GM23338 (cell line): ENCODE data around the gene PPBP.

Experiments
- CREB1 ChIP-seq: fragments of 250-450 bp; sonication (Bioruptor Pico); IDR thresholded peaks from 2 replicates; pipeline ENCODE4 v1.5.0; 2020; ENCODE audit warnings: low read depth, mild to moderate bottlenecking, moderate library complexity
- EZH2 ChIP-seq: fragments of 200-600 bp; sonication (generic); IDR thresholded peaks from one replicate; pipeline ENCODE4 v1.8.0; 2017; ENCODE audit warnings: antibody characterized with exemption, mild to moderate bottlenecking, low read depth; ENCODE audit not compliant: unreplicated experiment
- EZH2phosphoT487 ChIP-seq: fragments of 200-600 bp; sonication (generic); IDR thresholded peaks from one replicate; pipeline ENCODE4 v1.8.1; 2018; ENCODE audit warnings: antibody characterized with exemption; ENCODE audit not compliant: unreplicated experiment
- JUNB ChIP-seq: IDR thresholded peaks from one replicate; pipeline ENCODE4 v1.6.1; 2016; ENCODE audit warnings: antibody characterized with exemption; ENCODE audit not compliant: unreplicated experiment
- POLR2AphosphoS5 ChIP-seq: IDR thresholded peaks from 2 replicates; pipeline ENCODE4 v1.6.1; 2016; ENCODE audit warnings: antibody characterized with exemption, low read depth
- STAT1 ChIP-seq: IDR thresholded peaks from one replicate; pipeline ENCODE4 v1.6.1; 2016; ENCODE audit warnings: antibody characterized with exemption; ENCODE audit not compliant: unreplicated experiment
- TF ChIP-seq, protein P1 (sequence below), 2 experiments: fragments of 200-600 bp in 1 of 2; sonication (generic) in 1 of 2; conservative IDR thresholded peaks; 2 replicates each; pipeline versions ENCODE4 v1.5.1 to v1.6.1; 2016 to 2017; ENCODE audit warnings: antibody characterized with exemption in 2 of 2, low read depth in 2 of 2, mild to moderate bottlenecking in 2 of 2, moderate library complexity in 1 of 2
- TF ChIP-seq, protein P2 (sequence below): IDR thresholded peaks from one replicate; pipeline ENCODE4 v1.6.1; 2018; ENCODE audit warnings: antibody characterized with exemption; ENCODE audit not compliant: unreplicated experiment
- TF ChIP-seq, protein P3 (sequence below): fragments of 250-450 bp; sonication (Bioruptor Pico); IDR thresholded peaks from 2 replicates; pipeline ENCODE4 v1.5.0; 2020; ENCODE audit warnings: mild to moderate bottlenecking, moderate library complexity

DNA sequence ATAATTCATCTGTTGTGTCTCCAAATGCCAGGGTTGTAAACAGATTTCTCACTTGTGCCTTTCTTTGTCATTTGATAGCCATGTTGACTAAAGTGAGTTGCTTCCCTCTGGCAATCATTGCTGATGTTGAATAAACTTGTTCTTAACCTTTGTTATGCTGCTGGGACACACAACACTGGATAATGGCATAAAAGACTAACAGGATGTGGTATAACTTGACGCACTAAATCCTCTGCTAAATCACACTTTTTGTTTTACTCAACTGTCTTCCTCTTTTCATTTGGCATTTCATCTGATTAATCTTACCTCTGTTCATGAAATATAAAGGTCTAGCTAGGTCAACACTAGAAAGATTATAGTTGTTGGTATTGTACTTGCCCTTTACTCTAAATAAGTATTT lies 28.1 kb upstream of the PPBP start:
- TF ChIP-seq, protein P1, sequence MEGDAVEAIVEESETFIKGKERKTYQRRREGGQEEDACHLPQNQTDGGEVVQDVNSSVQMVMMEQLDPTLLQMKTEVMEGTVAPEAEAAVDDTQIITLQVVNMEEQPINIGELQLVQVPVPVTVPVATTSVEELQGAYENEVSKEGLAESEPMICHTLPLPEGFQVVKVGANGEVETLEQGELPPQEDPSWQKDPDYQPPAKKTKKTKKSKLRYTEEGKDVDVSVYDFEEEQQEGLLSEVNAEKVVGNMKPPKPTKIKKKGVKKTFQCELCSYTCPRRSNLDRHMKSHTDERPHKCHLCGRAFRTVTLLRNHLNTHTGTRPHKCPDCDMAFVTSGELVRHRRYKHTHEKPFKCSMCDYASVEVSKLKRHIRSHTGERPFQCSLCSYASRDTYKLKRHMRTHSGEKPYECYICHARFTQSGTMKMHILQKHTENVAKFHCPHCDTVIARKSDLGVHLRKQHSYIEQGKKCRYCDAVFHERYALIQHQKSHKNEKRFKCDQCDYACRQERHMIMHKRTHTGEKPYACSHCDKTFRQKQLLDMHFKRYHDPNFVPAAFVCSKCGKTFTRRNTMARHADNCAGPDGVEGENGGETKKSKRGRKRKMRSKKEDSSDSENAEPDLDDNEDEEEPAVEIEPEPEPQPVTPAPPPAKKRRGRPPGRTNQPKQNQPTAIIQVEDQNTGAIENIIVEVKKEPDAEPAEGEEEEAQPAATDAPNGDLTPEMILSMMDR (conservative IDR thresholded peaks at IDR 0.05; ENCODE audit: low read depth in 2 of 2), result no peak
- TF ChIP-seq EZH2 (no peak), POLR2AphosphoS5 (no peak), EZH2phosphoT487 (no peak), CREB1 (CRISPR knock-in tag) (no peak), STAT1 (no peak), JUNB (no peak)
- TF ChIP-seq, protein P2, sequence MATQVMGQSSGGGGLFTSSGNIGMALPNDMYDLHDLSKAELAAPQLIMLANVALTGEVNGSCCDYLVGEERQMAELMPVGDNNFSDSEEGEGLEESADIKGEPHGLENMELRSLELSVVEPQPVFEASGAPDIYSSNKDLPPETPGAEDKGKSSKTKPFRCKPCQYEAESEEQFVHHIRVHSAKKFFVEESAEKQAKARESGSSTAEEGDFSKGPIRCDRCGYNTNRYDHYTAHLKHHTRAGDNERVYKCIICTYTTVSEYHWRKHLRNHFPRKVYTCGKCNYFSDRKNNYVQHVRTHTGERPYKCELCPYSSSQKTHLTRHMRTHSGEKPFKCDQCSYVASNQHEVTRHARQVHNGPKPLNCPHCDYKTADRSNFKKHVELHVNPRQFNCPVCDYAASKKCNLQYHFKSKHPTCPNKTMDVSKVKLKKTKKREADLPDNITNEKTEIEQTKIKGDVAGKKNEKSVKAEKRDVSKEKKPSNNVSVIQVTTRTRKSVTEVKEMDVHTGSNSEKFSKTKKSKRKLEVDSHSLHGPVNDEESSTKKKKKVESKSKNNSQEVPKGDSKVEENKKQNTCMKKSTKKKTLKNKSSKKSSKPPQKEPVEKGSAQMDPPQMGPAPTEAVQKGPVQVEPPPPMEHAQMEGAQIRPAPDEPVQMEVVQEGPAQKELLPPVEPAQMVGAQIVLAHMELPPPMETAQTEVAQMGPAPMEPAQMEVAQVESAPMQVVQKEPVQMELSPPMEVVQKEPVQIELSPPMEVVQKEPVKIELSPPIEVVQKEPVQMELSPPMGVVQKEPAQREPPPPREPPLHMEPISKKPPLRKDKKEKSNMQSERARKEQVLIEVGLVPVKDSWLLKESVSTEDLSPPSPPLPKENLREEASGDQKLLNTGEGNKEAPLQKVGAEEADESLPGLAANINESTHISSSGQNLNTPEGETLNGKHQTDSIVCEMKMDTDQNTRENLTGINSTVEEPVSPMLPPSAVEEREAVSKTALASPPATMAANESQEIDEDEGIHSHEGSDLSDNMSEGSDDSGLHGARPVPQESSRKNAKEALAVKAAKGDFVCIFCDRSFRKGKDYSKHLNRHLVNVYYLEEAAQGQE, result no peak
- TF ChIP-seq, protein P3, sequence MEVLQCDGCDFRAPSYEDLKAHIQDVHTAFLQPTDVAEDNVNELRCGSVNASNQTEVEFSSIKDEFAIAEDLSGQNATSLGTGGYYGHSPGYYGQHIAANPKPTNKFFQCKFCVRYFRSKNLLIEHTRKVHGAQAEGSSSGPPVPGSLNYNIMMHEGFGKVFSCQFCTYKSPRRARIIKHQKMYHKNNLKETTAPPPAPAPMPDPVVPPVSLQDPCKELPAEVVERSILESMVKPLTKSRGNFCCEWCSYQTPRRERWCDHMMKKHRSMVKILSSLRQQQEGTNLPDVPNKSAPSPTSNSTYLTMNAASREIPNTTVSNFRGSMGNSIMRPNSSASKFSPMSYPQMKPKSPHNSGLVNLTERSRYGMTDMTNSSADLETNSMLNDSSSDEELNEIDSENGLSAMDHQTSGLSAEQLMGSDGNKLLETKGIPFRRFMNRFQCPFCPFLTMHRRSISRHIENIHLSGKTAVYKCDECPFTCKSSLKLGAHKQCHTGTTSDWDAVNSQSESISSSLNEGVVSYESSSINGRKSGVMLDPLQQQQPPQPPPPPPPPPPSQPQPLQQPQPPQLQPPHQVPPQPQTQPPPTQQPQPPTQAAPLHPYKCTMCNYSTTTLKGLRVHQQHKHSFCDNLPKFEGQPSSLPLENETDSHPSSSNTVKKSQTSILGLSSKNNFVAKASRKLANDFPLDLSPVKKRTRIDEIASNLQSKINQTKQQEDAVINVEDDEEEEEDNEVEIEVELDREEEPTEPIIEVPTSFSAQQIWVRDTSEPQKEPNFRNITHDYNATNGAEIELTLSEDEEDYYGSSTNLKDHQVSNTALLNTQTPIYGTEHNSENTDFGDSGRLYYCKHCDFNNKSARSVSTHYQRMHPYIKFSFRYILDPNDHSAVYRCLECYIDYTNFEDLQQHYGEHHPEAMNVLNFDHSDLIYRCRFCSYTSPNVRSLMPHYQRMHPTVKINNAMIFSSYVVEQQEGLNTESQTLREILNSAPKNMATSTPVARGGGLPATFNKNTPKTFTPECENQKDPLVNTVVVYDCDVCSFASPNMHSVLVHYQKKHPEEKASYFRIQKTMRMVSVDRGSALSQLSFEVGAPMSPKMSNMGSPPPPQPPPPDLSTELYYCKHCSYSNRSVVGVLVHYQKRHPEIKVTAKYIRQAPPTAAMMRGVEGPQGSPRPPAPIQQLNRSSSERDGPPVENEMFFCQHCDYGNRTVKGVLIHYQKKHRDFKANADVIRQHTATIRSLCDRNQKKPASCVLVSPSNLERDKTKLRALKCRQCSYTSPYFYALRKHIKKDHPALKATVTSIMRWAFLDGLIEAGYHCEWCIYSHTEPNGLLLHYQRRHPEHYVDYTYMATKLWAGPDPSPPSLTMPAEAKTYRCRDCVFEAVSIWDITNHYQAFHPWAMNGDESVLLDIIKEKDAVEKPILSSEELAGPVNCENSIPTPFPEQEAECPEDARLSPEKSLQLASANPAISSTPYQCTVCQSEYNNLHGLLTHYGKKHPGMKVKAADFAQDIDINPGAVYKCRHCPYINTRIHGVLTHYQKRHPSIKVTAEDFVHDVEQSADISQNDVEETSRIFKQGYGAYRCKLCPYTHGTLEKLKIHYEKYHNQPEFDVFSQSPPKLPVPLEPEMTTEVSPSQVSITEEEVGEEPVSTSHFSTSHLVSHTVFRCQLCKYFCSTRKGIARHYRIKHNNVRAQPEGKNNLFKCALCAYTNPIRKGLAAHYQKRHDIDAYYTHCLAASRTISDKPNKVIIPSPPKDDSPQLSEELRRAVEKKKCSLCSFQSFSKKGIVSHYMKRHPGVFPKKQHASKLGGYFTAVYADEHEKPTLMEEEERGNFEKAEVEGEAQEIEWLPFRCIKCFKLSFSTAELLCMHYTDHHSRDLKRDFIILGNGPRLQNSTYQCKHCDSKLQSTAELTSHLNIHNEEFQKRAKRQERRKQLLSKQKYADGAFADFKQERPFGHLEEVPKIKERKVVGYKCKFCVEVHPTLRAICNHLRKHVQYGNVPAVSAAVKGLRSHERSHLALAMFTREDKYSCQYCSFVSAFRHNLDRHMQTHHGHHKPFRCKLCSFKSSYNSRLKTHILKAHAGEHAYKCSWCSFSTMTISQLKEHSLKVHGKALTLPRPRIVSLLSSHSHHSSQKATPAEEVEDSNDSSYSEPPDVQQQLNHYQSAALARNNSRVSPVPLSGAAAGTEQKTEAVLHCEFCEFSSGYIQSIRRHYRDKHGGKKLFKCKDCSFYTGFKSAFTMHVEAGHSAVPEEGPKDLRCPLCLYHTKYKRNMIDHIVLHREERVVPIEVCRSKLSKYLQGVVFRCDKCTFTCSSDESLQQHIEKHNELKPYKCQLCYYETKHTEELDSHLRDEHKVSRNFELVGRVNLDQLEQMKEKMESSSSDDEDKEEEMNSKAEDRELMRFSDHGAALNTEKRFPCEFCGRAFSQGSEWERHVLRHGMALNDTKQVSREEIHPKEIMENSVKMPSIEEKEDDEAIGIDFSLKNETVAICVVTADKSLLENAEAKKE (CRISPR knock-in tag), result no peak
